GM12873 (cell line): ENCODE measurements around the gene SCAF8.

Source experiments
- CTCF ChIP-seq: IDR thresholded peaks from 2 replicates; pipeline ENCODE4 v1.5.1; 2012; ENCODE audit warnings: low read depth, mild to moderate bottlenecking, moderate library complexity, low read length, control low read depth; ENCODE audit not compliant: insufficient read depth; ENCODE audit errors: missing control alignments

SCAF8 gene

GRCh38 chr6:154768280-154768679 lies 35.1 kb downstream of the SCAF8 start:
- TF ChIP-seq CTCF = no peak

- no peak for TF ChIP-seq CTCF
Observed at GRCh38 chr6:154773610-154774089, 40.4 kb downstream of the SCAF8 start.

- no peak for TF ChIP-seq CTCF
Observed at GRCh38 chr6:154782193-154782592, 49.0 kb downstream of the SCAF8 start.

GRCh38 chr6:154783229-154783628 lies 50.0 kb downstream of the SCAF8 start:
- TF ChIP-seq CTCF = no peak

GRCh38 chr6:154785075-154785474 lies 51.9 kb downstream of the SCAF8 start:
- TF ChIP-seq CTCF = no peak

GRCh38 chr6:154786144-154786868 lies 53.1 kb downstream of the SCAF8 start:
- TF ChIP-seq CTCF = no peak

GRCh38 chr6:154791556-154792317 lies 58.5 kb downstream of the SCAF8 start:
- no peak for TF ChIP-seq CTCF
